ENCODE data around the gene CAMTA1.
A peak's percentile ranks its signal among the peaks of the same experiment; 100 is the strongest.
"Not testable (repeated sequence)": the region's sequence is repeated elsewhere in the genome, so short reads cannot be mapped to it uniquely, and the experiment has no call there.

The CAMTA1 gene, protein sequence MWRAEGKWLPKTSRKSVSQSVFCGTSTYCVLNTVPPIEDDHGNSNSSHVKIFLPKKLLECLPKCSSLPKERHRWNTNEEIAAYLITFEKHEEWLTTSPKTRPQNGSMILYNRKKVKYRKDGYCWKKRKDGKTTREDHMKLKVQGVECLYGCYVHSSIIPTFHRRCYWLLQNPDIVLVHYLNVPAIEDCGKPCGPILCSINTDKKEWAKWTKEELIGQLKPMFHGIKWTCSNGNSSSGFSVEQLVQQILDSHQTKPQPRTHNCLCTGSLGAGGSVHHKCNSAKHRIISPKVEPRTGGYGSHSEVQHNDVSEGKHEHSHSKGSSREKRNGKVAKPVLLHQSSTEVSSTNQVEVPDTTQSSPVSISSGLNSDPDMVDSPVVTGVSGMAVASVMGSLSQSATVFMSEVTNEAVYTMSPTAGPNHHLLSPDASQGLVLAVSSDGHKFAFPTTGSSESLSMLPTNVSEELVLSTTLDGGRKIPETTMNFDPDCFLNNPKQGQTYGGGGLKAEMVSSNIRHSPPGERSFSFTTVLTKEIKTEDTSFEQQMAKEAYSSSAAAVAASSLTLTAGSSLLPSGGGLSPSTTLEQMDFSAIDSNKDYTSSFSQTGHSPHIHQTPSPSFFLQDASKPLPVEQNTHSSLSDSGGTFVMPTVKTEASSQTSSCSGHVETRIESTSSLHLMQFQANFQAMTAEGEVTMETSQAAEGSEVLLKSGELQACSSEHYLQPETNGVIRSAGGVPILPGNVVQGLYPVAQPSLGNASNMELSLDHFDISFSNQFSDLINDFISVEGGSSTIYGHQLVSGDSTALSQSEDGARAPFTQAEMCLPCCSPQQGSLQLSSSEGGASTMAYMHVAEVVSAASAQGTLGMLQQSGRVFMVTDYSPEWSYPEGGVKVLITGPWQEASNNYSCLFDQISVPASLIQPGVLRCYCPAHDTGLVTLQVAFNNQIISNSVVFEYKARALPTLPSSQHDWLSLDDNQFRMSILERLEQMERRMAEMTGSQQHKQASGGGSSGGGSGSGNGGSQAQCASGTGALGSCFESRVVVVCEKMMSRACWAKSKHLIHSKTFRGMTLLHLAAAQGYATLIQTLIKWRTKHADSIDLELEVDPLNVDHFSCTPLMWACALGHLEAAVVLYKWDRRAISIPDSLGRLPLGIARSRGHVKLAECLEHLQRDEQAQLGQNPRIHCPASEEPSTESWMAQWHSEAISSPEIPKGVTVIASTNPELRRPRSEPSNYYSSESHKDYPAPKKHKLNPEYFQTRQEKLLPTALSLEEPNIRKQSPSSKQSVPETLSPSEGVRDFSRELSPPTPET (N-terminal part only)

GRCh38 chr1:6785318-6785727, at the start of gene CAMTA1:
Gene CAMTA1, plus strand, starts transcription at chr1:6785454. Its CDS starts 77 bp downstream, at chr1:6785531.
- no peak for DNase-seq (ENCODE audit: low spot score)

GRCh38 chr1:6738987-6739676, 46.1 kb upstream of the CAMTA1 start:
- DNase-seq (ENCODE audit: low spot score), result no peak

- DNase-seq (ENCODE audit: low spot score), result not testable (repeated sequence)
Observed at GRCh38 chr1:6742676-6743188, 42.5 kb upstream of the CAMTA1 start.

DNA sequence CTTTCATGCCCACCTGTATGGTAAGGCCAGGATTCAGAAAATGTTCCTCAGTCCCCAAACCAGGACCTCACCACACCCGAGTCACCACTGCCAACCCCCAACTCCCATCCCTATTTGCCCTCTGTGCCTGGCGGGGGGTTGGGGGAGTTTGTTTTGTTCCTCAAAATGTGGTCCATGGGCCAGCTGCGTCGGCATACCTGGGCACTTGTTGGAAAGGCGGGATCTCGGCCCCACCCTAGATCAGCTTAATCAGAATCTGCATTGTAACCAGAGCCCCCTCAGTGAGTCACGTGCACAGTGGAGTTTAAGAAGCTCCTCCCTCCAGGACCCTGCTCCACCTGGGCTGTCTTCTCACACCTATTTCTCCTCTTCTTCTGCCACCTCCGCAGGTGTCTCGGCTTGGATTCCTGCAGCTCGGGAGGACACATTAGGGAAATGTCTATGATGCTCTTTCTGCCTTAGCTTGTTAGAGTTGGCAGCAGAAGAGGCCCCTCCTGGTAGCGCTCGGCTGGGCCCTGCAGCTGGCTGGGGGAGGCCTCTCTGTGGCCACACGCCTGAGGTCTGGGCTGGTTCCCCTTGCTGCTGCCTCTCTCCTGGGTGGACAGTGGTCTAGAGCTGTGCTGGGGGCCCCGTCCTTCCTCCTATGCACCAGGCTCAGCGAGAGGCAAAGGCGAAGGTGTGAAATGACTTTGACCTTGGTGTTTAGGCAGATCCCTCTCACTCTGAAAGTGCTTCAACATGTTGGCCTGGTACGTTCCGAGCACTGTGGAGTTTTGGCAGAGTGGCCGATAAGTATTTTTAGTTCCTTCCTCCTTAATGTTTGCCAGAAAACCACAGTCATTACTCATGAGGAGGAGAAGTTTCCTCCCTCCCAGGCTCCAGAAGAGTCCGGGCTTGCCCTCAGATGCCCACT, 41.8 kb upstream of the CAMTA1 start:
- DNase-seq (ENCODE audit: low spot score), result peak; percentile 92

DNA sequence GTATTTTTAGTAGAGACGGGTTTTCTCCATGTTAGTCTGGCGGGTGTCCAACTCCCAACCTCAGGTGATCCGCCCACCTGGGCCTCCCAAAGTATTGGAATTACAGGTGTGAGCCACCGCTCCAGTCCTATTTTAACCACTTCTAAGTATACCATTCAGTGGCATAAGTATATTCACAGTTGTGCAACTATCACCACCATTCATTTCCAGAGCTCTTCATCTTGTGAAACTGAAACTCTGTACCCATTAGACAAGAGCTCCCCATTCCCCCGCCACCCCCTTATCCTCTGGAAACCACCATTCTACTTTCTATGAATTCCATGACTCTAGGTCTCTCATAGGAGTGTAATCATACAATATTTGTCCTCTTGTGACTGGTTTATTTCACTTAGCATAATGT, 40.2 kb upstream of the CAMTA1 start:
- DNase-seq (ENCODE audit: low spot score), result no peak

DNA sequence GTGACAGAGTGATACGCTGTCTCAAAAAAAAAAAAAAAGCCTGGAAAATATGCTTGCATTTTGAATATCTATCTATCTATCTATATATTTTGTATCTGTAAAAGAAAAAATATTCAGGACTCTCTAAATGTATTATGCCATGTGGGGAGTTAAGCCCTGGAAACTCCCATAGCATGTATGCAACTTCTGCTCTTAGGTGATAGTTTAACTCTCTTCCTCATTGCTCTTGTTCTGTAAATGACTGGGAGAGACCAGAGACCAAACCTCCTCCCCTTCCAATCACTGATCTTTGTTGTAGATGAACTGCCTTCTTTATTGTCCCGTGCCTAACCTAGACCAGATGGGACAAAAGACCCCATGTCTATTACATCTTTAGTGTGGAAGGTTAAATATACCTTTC, 37.6 kb upstream of the CAMTA1 start:
- DNase-seq (ENCODE audit: low spot score), result no peak

DNA sequence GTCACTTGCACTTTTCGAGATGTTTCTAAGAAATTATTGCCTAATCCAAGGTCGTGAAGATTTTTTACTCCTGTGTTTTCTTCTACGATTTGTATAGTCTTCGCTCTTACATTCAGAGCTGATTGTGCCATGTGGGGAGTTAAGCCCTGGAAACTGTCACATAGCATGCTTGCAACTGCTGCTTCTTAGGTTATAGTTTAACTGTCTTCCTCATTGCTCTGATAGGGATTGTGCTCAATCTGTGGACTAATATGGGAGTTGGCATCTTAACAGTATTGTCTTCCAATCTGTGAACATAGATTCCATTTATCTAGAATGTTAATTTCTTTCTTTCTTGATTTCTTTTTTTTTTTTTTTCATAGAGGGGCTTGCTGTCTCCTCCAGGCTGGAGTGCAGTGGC, 34.8 kb upstream of the CAMTA1 start:
- no peak for DNase-seq (ENCODE audit: low spot score)

- DNase-seq (ENCODE audit: low spot score), result no peak
Observed at GRCh38 chr1:6753320-6754140, 31.7 kb upstream of the CAMTA1 start.

DNA sequence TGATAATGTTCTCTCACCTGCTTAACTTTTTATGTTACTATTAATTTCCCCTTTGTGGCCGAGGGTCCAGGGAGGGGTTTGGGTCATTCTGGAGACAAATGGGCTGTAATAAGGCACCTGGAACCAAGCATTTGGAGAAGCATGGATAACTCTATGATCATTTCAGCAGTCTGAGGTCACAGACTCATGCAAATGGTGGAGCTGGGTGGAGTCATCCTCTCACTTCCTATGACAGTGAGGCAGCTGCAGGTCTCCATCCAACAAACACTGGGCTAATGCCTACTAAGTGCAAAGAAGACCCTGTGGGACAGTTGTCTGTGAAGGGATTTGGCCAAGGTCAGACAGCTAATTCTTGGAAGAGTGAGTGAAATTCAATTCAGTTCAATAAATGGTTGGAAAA, 28.8 kb upstream of the CAMTA1 start:
- DNase-seq (ENCODE audit: low spot score), result no peak

DNA sequence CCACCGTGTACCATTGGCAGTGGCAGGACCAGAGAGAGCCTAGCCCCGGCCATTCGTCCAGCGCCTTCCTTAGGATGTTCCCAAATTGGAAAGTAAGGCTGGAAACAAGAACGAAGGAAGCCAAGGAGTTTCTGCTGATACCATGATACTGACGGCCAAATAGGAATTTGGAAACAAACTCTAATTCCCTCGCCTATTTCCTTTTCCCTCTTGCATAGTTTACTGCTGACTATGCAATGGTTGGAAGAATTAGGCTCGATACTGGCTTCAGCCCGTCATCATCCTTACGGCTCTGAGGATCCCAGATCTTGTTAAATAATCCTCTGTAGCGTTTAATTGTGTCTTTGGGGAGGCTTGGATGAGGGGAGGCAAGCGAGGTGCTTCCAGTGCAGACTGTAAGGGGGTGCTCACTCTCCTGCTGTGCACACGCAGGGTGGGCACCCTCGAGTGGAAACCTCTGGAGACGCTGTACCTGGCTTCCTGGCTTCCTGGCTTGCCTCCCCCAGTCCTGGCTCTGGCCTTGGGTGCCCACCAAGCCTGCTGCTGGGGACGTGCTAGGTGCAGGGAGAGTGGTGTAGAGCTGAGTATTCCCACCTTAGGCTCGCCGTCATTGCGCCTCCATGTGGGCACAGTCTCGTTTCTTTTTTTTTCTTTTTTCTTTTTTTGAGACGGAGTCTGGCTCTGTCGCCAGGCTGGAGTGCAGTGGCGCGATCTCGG, 27.4 kb upstream of the CAMTA1 start:
- peak; percentile 65 for DNase-seq (ENCODE audit: low spot score)

DNA sequence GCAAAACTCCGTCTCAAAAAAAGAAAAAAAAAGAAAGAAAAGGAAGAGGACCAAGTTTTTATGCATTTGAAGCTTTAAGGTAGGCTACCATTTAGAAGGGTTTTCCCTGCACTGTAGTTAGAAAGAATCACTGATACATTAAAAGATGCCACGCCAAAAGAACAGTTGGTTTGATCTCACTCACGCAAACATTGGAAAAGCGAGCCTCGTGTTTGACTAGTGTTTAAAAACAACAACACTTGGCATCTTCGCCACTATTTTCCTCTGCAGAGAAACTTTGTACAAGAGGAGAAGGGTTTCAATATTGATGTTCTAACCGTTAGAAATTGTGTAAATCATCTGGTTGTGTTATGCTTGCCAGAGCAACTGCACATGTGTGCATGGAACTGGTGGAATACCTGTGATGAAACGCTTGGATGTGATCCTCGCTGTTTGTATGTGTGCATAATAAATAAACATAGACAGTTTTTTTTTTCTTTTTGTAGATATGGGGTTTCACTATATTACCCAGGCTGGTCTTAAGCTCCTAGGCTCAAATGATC, 24.0 kb upstream of the CAMTA1 start:
- DNase-seq (ENCODE audit: low spot score), result no peak

- DNase-seq (ENCODE audit: low spot score), result no peak
Observed at GRCh38 chr1:6762060-6762459, 23.2 kb upstream of the CAMTA1 start.

GRCh38 chr1:6770751-6771440, 14.4 kb upstream of the CAMTA1 start:
- peak; percentile 86 for DNase-seq (ENCODE audit: low spot score)

- no peak for DNase-seq (ENCODE audit: low spot score)
Observed at GRCh38 chr1:6771441-6771769, 13.8 kb upstream of the CAMTA1 start.

DNA sequence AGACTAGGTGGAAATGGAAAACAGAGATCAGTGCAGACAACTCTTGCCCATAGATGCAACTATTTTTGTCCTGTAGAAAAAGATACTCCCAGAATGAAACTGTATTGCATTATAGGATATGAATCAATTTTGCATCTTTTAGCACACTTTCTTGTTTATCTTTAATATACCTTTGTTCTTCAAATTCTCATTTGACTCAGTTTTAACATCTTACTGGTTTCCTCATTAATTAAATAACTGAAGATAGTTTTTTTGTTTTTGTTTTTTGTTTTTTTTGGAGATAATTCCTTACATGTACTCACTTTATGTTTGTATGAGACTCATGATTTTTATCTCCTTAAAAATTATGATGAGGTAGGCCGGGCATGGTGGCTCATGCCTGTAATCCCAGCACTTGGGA, 10.9 kb upstream of the CAMTA1 start:
- no peak for DNase-seq (ENCODE audit: low spot score)

- DNase-seq (ENCODE audit: low spot score), result no peak
Observed at GRCh38 chr1:6775261-6776043, 9.8 kb upstream of the CAMTA1 start.

DNA sequence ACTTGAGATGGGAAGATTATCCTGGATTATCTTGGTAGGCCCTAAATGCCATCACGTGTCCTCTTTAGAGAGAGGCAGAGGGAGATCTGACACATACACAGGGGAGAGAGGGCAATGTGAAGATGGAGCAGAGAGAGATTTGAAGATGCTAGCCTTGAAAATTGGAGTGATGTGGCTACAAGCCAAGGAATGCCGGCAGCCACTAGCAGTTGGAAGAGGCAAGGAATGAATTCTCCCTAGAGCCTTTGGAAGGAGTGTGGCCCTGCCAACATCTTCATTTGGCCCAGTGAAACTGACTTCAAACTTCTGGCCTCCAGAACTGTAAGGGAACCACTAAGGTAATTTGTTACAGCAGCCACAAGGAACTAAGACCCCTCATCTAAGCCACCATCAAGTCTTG, 8.9 kb upstream of the CAMTA1 start:
- DNase-seq (ENCODE audit: low spot score), result no peak
